SU-DHL-6 (cell line): ENCODE measurements around the gene VTI1A.

Experiments
- EZH2phosphoT487 ChIP-seq: fragments of 200-600 bp; sonication (generic), shearing (Covaris generic); conservative IDR thresholded peaks from 2 replicates; pipeline ENCODE4 v1.6.1; 2018; ENCODE audit warnings: mild to moderate bottlenecking, antibody characterized with exemption, low read length, moderate library complexity, mixed read lengths
- TF ChIP-seq, protein P1 (sequence below): fragments of 200-600 bp; sonication (generic); IDR thresholded peaks from one replicate; pipeline ENCODE4 v1.5.1; 2017; ENCODE audit warnings: antibody characterized with exemption, mild to moderate bottlenecking, low read length, moderate library complexity; ENCODE audit not compliant: insufficient read depth, poor library complexity, severe bottlenecking

- TF ChIP-seq, protein P1, sequence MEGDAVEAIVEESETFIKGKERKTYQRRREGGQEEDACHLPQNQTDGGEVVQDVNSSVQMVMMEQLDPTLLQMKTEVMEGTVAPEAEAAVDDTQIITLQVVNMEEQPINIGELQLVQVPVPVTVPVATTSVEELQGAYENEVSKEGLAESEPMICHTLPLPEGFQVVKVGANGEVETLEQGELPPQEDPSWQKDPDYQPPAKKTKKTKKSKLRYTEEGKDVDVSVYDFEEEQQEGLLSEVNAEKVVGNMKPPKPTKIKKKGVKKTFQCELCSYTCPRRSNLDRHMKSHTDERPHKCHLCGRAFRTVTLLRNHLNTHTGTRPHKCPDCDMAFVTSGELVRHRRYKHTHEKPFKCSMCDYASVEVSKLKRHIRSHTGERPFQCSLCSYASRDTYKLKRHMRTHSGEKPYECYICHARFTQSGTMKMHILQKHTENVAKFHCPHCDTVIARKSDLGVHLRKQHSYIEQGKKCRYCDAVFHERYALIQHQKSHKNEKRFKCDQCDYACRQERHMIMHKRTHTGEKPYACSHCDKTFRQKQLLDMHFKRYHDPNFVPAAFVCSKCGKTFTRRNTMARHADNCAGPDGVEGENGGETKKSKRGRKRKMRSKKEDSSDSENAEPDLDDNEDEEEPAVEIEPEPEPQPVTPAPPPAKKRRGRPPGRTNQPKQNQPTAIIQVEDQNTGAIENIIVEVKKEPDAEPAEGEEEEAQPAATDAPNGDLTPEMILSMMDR = no peak
- no peak for TF ChIP-seq EZH2phosphoT487
Measured at GRCh38 chr10:112761256-112761655, 314.2 kb downstream of the VTI1A start.
